K562 (cell line): ENCODE results near the gene NXN. TPM values are rescaled to one million over a fixed set of nuclear protein-coding genes. Genes with fewer than 3 reads are reported as not detected.

ENCODE experiments used
- ATAC-seq: fragments of 200-7000 bp; cut with Tn5 transposase; 3 replicates; pipeline ENCODE4 v1.9.1; 2020; ENCODE audit warnings: moderate library complexity
- BruUV-seq: library from RNA; stranded (reverse); fragments of 400-500 nt; replicated peaks from 2 replicates; lab custom pipeline; 2021; lab: Mats Ljungman, UMichigan
- CTCF ChIA-PET: fragments of 300-600 bp; formaldehyde crosslinking; extraction: SDS; loops from one replicate; lab custom pipeline; 2021; ENCODE audit warnings: low intra/inter-chr PET ratio; lab: Yijun Ruan, JAX
- POLR2A ChIA-PET: fragments of 300-600, 350-650 bp; sonication (Branson Sonifier 250); formaldehyde crosslinking; extraction: SDS; loops from one replicate; lab custom pipeline; 2021; ENCODE audit warnings: antibody characterized with exemption, inconsistent platforms; lab: Yijun Ruan, JAX
- DNase-seq, 4 experiments: peaks; one replicate each; pipeline versions ENCODE4 v3.0.0 to v3.0.0-alpha.2; 2011 to 2018; ENCODE audit warnings: low spot score in 3 of 4, mixed read lengths in 3 of 4; ENCODE audit errors: extremely low read depth in 1 of 4
- FAIRE-seq: peaks from 2 replicates; lab custom pipeline; 2011; peaks lifted over from hg19 to GRCh38; lab: Jason Lieb, UNC
- H2AFZ ChIP-seq: 2 replicates; pipeline ENCODE4 v1.6.0; 2011; ENCODE audit warnings: low read depth, low read length, control low read depth, inconsistent platforms
- H3K27ac ChIP-seq: fragments of 200-600 bp; 3 replicates; pipeline ENCODE4 v1.8.0; 2011; ENCODE audit warnings: low read depth, mild to moderate bottlenecking, control low read depth, inconsistent platforms, low read length, moderate library complexity, mixed read lengths; ENCODE audit errors: extremely low read depth
- H3K27me3 ChIP-seq, 2 experiments: fragments of 300-600 bp in 1 of 2; 2 replicates in 1 of 2; 3 replicates in 1 of 2; pipeline versions ENCODE4 v1.6.0 to v1.8.0; 2011; ENCODE audit warnings: inconsistent platforms in 2 of 2, low read length in 2 of 2, mild to moderate bottlenecking in 1 of 2, mixed read lengths in 1 of 2, moderate library complexity in 1 of 2; ENCODE audit not compliant: control insufficient read depth in 2 of 2, insufficient read depth in 2 of 2
- H3K36me3 ChIP-seq: fragments of 300-600 bp; 3 replicates; pipeline ENCODE4 v1.8.0; 2011; ENCODE audit warnings: mild to moderate bottlenecking, low read length, inconsistent platforms; ENCODE audit not compliant: control insufficient read depth, insufficient read depth
- H3K4me1 ChIP-seq, 2 experiments: fragments of 200-600 bp in 1 of 2; replicated peaks in 1 of 2; 2 replicates in 1 of 2; 3 replicates in 1 of 2; pipeline versions ENCODE4 v1.5.1 to v1.8.0; 2011; ENCODE audit warnings: inconsistent platforms in 2 of 2, low read length in 2 of 2, mild to moderate bottlenecking in 1 of 2, mixed read lengths in 1 of 2, moderate library complexity in 1 of 2; ENCODE audit not compliant: control insufficient read depth in 2 of 2, insufficient read depth in 2 of 2
- H3K4me2 ChIP-seq: 2 replicates; pipeline ENCODE4 v1.6.1; 2011; ENCODE audit warnings: low read length, control low read depth, inconsistent platforms, mixed read lengths; ENCODE audit not compliant: insufficient read depth
- H3K4me3 ChIP-seq: fragments of 200-600 bp; sonication (generic), shearing (Covaris generic); 2 replicates; pipeline ENCODE4 v1.5.1; 2016; ENCODE audit warnings: control low read depth, inconsistent platforms
- H3K79me2 ChIP-seq: fragments of 200-600 bp; 3 replicates; pipeline ENCODE4 v1.8.0; 2011; ENCODE audit warnings: low read length, inconsistent platforms; ENCODE audit not compliant: control insufficient read depth, insufficient read depth
- H3K9ac ChIP-seq, 2 experiments: 2 replicates each; pipeline versions ENCODE4 v1.6.0 to v1.6.1; 2011; ENCODE audit warnings: low read depth in 2 of 2, low read length in 2 of 2, control low read depth in 1 of 2, inconsistent platforms in 1 of 2, mild to moderate bottlenecking in 1 of 2, mixed read lengths in 1 of 2; ENCODE audit not compliant: insufficient read depth in 1 of 2
- H3K9me1 ChIP-seq: one replicate; pipeline ENCODE4 v1.6.0; 2011; ENCODE audit warnings: inconsistent platforms, mild to moderate bottlenecking, low read length, moderate library complexity; ENCODE audit not compliant: control insufficient read depth, insufficient read depth
- H3K9me3 ChIP-seq: replicated peaks from 2 replicates; pipeline ENCODE4 v1.5.1; 2011; ENCODE audit warnings: low read depth, low read length, inconsistent platforms; ENCODE audit not compliant: control insufficient read depth, insufficient read depth
- H4K20me1 ChIP-seq: replicated peaks from 2 replicates; pipeline ENCODE4 v1.6.1; 2011; ENCODE audit warnings: low read length, inconsistent platforms, mixed read lengths; ENCODE audit not compliant: control insufficient read depth, insufficient read depth
- BCL6 ChIP-seq: fragments of 250-450 bp; sonication (Bioruptor Pico); IDR thresholded peaks from 2 replicates; pipeline ENCODE4 v1.4.0; 2020
- BMI1 ChIP-seq: fragments of 150-350 bp; IDR thresholded peaks from 2 replicates; pipeline ENCODE4 v1.6.1; 2014; ENCODE audit warnings: low read length
- CGGBP1 ChIP-seq: fragments of 250-450 bp; sonication (Bioruptor Pico); IDR thresholded peaks from 2 replicates; pipeline ENCODE4 v1.9.0; 2021; ENCODE audit warnings: mild to moderate bottlenecking
- CLOCK ChIP-seq: fragments of 250-450 bp; sonication (Bioruptor Pico); IDR thresholded peaks from 2 replicates; pipeline ENCODE4 v1.4.0; 2020; ENCODE audit warnings: mild to moderate bottlenecking, moderate library complexity, borderline replicate concordance
- DIDO1 ChIP-seq: fragments of 450-650 bp; IDR thresholded peaks from 2 replicates; pipeline ENCODE4 v1.6.1; 2016; ENCODE audit warnings: low read depth, missing biosample characterization, missing genetic modification characterization
- ELF4 ChIP-seq: fragments of 450-650 bp; formaldehyde crosslinking; IDR thresholded peaks from 2 replicates; pipeline ENCODE4 v1.4.0; 2022; ENCODE audit warnings: missing genetic modification characterization
- FOXK2 ChIP-seq, 2 experiments: fragments of 450-650 bp; IDR thresholded peaks in 1 of 2; conservative IDR thresholded peaks in 1 of 2; 2 replicates each; pipeline ENCODE4 v1.6.1; 2016; ENCODE audit warnings: low read depth in 2 of 2, mild to moderate bottlenecking in 1 of 2
- HES1 ChIP-seq: fragments of 450-650 bp; IDR thresholded peaks from 2 replicates; pipeline ENCODE4 v1.6.1; 2016; ENCODE audit warnings: low read depth, mild to moderate bottlenecking, moderate library complexity
- JUNB ChIP-seq: fragments of 450-650 bp; formaldehyde crosslinking; conservative IDR thresholded peaks from 2 replicates; pipeline ENCODE4 v1.4.0; 2020; ENCODE audit warnings: mild to moderate bottlenecking
- MBD2 ChIP-seq: sonication (generic); IDR thresholded peaks from 2 replicates; pipeline ENCODE4 v1.6.1; 2016; ENCODE audit warnings: low read depth, borderline replicate concordance
- NFIX ChIP-seq: fragments of 250-450 bp; sonication (Bioruptor Pico); IDR thresholded peaks from 2 replicates; pipeline ENCODE4 v1.4.0; 2020; ENCODE audit warnings: low read depth, mild to moderate bottlenecking, moderate library complexity
- PHB2 ChIP-seq: fragments of 450-650 bp; IDR thresholded peaks from 2 replicates; pipeline ENCODE4 v1.6.1; 2017; ENCODE audit warnings: low read depth
- SRSF1 ChIP-seq: fragments of 200-400 bp; formaldehyde crosslinking; IDR thresholded peaks from 2 replicates; pipeline ENCODE4 v1.6.1; 2017; ENCODE audit warnings: mild to moderate bottlenecking, low read depth, low read length, moderate library complexity
- TFAM ChIP-seq: fragments of 250-450 bp; sonication (Bioruptor Pico); conservative IDR thresholded peaks from 2 replicates; pipeline ENCODE4 v1.5.0; 2021; ENCODE audit warnings: mild to moderate bottlenecking, moderate library complexity
- ZNF274 ChIP-seq: IDR thresholded peaks from 2 replicates; pipeline ENCODE4 v1.6.1; 2011; ENCODE audit warnings: low read depth, mild to moderate bottlenecking, low read length, moderate library complexity, borderline replicate concordance
- WGBS: fragments of 100-300 bp; shearing (Covaris generic); methylation state at CpG from one replicate; pipeline ENCODE4 v1.1.6; 2016; ENCODE audit warnings: low coverage, mixed read lengths; ENCODE audit not compliant: insufficient coverage; ENCODE audit errors: missing lambda C conversion rate; 5-methylcytosine and 5-hydroxymethylcytosine counted together
- in situ Hi-C: fragments of 300-500 bp; cut with MboI; formaldehyde crosslinking; loops from 4 replicates; pipeline ENCODE4 v1.15.0; 2018; ENCODE audit warnings: inconsistent platforms, mixed read lengths
- intact Hi-C: fragments of 100-400 bp; cut with micrococcal nuclease; formaldehyde crosslinking; loops from 2 replicates; pipeline ENCODE4 v1.14.2; 2022
- polyA plus RNA-seq, 8 experiments: library from polyadenylated mRNA; depleted of rRNA in 4 of 8; stranded (reverse) in 5 of 8; unstranded in 3 of 8; fragments of >200 nt; fragmentation: Nextera tagmentation in 2 of 8; fragmentation: Illumina TruSeq in 1 of 8; extraction: Ambion mirVana in 2 of 8; extraction: Trizol in 1 of 8; gene quantifications; 2 replicates each; pipeline versions ENCODE4 v1.2.1 to v1.2.3, GENCODE V29; 2011 to 2014; ENCODE audit warnings: inconsistent platforms in 1 of 8, missing spikeins in 1 of 8
- total RNA-seq, 7 experiments: library from RNA; depleted of rRNA in 6 of 7; stranded (reverse); fragments of >200 nt in 6 of 7; fragmentation: Illumina TruSeq in 2 of 7; extraction: Trizol in 2 of 7; gene quantifications; 2 replicates each; pipeline versions ENCODE4 v1.2.1 to v1.2.3, GENCODE V29; 2011 to 2021; ENCODE audit warnings: low replicate concordance in 1 of 7
- TF ChIP-seq, protein P1 (sequence below): fragments of 450-650 bp; IDR thresholded peaks from one replicate; pipeline ENCODE4 v1.6.1; 2018; ENCODE audit warnings: mild to moderate bottlenecking, moderate library complexity; ENCODE audit not compliant: partially characterized antibody

NXN gene
- total and polyA plus RNA-seq, 9 of the 15 experiments (the other 6 are each of a cell fraction or from before 2014, with no cell fraction given), result 0.08 to 0.39 (median 0.29) TPM; not detected in 5

DNA sequence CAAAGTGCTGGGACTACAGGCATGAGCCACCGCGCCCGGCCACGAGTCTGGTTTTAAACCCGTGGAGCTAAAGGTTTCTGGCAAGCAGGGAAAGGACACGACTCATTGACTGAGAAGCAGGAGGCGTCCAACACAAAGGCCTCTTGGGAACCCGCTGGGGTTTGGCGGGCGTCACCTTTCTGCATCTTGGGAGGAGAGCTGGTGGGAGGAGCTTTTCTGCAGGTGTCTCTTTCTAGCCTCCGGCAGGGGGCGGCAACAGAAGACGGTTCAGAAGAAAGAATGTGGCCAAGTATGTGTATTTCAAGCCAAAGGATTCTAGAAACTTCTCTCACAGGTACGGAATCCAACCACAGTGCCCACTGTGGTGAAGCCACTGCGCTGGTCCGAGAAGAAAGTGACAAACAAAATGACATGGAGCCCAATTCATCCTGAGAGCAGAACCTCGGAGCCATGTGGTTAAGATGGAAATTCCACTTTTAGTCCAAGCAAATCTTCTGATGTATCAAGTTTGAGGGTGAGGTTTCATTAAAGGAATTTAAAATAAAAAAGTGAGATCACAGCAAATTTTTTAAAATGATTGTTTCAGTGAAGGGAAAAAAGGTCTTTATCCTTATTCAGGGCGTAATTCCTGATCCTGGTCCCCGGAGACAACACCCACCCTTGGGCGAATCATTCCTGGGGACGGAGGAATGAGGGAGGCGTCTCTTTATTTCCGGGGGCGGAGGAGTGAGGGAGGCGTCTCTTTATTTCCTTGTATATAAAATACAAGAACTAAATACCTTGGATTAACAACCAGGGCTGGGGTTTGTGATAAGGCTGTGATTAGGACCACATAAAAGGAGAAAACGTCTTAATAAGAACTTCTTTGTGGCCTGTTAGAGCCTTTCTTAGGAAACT lies 99.8 kb downstream of the NXN start (continued):
- TF ChIP-seq NFIX (no peak), FOXK2 (conservative IDR thresholded peaks at IDR 0.05 in 1 of 2, IDR thresholded peaks at IDR 0.05 in 1 of 2; ENCODE audit: low read depth in 2 of 2) (no peak), BCL6 (CRISPR knock-in tag) (no peak), SRSF1 (no peak), DIDO1 (no peak), MBD2 (no peak)

- H3K9ac ChIP-seq, result no peak overlapping the region
- 23% methylated on average over 8 of the region's 14 CpGs for WGBS
- no peak overlapping the region for H3K4me2 ChIP-seq
- in situ Hi-C loops, result no loop called here
- no TSS peak for BruUV-seq
- TF ChIP-seq CGGBP1 (CRISPR knock-in tag) (no peak), ZNF274 (no peak), JUNB (no peak), HES1 (no peak), TFAM (no peak), BMI1 (no peak), NFIX (no peak), CLOCK (CRISPR knock-in tag) (no peak), PHB2 (no peak), ELF4 (CRISPR knock-in tag) (no peak)
- TF ChIP-seq, protein P1, sequence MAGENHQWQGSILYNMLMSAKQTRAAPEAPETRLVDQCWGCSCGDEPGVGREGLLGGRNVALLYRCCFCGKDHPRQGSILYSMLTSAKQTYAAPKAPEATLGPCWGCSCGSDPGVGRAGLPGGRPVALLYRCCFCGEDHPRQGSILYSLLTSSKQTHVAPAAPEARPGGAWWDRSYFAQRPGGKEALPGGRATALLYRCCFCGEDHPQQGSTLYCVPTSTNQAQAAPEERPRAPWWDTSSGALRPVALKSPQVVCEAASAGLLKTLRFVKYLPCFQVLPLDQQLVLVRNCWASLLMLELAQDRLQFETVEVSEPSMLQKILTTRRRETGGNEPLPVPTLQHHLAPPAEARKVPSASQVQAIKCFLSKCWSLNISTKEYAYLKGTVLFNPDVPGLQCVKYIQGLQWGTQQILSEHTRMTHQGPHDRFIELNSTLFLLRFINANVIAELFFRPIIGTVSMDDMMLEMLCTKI, result no peak
- H4K20me1 ChIP-seq, result no peaks in the 10 kb centered on the region
- H2AFZ ChIP-seq, result no peak overlapping the region
- no peaks in the 10 kb centered on the region for H3K79me2 ChIP-seq
- H3K27ac ChIP-seq, result no peak overlapping the region
- FAIRE-seq, result no peak
- H3K27me3 ChIP-seq, result peaks cover 0 to 4% of the 10 kb centered on the region in 2 experiments; a peak in 3 of 5 replicates
- CTCF ChIA-PET, result no interaction called here
- no peaks in the 10 kb centered on the region for H3K9me3 ChIP-seq
- POLR2A ChIA-PET, result no interaction called here
- H3K36me3 ChIP-seq, result no peaks in the 10 kb centered on the region
- no peaks in the 10 kb centered on the region for H3K9me1 ChIP-seq
- DNase-seq, result no peak
- H3K4me1 ChIP-seq, result no peaks in the 10 kb centered on the region; a peak in 1 of 5 replicates
- ATAC-seq, result no peak
- intact Hi-C loops, result no loop called here
- no peak overlapping the region for H3K4me3 ChIP-seq
These were observed 101.9 kb downstream of the NXN start for GRCh38 chr17:877630-878029.
